NCI-H187 treated with DMSO at 0.1 percent for 48 hours (cell line): ENCODE results near the gene RASSF6.
A peak's percentile ranks its signal among the peaks of the same experiment; 100 is the strongest.
"Not testable (repeated sequence)": the region's sequence is repeated elsewhere in the genome, so short reads cannot be mapped to it uniquely, and the experiment has no call there.

Source experiments
- DNase-seq: peaks from one replicate; lab custom pipeline; 2025; lab: John Stamatoyannopoulos, UW

The RASSF6 gene, protein sequence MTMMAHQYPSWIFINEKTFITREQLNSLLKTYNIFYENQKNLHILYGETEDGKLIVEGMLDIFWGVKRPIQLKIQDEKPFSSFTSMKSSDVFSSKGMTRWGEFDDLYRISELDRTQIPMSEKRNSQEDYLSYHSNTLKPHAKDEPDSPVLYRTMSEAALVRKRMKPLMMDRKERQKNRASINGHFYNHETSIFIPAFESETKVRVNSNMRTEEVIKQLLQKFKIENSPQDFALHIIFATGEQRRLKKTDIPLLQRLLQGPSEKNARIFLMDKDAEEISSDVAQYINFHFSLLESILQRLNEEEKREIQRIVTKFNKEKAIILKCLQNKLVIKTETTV

DNA sequence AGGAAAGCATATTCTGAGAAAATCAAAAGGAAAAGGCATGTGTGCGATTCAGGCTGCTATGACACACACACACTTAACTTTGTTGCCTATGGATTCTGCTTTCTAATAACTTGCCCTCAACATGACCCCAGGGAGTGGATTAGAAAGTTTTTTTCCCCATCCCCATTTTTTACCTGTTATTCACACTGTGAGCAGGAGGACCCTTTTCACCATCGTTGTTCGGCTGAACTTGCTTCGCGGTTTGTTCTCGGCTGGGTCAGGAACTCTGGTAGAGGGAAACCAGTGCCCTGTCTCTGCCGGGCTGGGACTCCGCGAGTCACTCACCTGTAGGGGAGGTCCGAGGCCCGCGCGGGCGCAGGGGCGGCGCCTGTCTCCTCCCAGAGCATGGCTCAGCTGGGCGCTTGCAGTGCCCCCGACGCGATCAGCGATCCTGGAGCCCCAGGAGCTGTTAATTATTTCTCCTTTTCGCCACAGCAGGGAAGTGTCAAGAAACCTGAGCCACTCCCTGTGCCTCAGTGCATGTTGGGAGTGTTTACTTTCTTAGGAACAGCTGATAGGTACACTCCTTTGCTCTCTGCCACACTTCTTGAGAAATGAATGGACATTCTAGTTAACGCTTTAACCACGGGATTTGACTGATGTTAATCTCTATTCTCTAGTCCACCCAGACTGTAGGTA lies at the start of gene RASSF6:
RASSF6 (minus strand) TSS at position 322 of the 678 bp plus-strand sequence. CDS start 8,641 bp downstream, outside the sequence.
- peak; percentile 82 for DNase-seq

DNA sequence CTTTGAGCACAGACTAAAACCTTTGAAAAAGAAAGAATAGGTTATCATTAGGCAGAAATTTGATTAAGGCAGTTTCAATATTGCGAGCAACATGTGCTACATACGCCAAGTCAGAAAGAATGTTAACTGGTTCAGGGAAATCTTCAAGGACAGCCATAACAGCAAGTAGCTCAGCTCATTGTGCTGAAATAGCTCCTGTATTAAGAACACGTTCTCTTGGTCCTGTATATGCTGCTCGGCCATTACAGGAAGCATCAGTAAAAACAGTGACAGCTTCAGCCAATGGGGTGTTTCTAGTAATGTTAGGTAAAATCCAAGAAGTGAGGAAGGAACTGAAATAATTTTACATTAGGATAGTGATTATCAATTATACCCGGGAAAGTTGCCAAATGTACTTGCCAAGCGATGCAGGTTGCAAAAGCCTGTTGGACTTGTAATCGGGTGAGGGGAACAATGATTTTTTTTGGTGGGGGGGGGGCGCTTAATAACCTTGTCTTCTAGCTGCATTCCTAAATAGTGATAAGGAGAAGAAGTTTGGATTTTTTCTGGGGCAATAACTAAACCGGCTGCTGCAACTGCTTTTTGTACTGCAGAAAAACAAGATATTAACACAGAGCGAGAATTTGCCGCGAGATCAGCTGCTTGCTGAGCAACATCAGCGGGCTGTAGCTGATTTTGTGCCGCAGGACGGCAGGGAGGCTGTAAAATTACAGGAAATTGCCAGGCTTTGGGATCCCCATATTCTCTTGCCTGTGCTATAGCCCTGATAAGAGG lies 49.4 kb upstream of the RASSF6 start:
- DNase-seq, result no peak

DNA sequence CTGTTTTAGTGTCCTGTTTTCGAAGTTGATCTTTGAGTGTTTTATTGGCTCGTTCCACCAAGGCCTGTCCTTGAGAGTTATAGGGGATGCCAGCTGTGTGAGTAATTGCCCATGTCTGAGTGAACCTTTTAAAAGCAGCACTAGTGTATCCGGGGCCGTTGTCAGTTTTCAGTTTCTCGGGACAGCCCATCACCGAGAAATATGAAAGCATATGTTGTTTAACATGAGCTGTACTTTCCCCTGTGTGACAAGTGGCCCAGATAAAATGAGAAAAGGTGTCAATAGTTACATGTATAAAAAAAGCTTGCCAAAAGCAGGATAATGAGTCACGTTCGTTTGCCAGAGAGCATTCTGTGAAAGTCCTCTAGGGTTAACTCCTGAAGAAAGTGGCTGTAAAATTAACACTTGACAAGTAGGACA lies 48.6 kb upstream of the RASSF6 start:
- DNase-seq, result peak; percentile 84

DNA sequence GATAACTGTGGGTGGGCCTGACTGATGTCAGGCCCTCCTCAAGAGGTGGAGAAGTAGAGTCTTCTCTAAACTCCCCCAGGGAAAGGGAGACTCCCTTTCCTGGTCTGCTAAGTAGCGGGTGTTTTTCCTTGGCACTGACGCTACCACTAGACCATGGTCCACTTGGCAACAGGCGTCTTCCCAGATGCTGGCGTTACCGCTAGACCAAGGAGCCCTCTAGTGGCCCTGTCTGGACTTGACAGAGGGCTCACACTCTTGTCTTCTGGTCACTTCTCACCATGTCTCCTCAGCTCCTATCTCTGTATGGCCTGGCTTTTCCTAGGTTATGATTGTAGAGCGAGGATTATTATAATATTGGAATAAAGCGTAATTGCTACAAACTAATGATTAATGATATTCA lies 45.7 kb upstream of the RASSF6 start:
- not testable (repeated sequence) for DNase-seq

DNA sequence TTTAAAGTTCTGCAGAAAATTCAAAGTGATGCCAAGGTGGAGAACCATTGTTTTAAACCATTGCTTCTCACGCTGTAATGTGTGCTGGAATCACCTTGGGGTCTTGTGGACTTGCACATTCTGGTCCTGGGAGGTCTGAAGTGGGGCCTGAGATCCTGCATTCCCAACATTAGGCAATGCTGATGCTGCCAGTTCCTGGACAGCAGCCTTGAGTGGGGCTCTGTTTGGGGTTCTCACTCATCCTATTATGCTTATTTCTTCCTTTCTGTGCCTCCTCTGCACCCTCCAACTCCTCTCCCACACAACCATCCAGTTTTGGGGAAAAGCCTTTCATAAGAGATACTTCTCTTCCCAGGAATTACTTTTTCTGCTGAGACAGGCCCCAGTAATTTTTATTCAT lies 44.2 kb upstream of the RASSF6 start:
- no peak for DNase-seq

DNA sequence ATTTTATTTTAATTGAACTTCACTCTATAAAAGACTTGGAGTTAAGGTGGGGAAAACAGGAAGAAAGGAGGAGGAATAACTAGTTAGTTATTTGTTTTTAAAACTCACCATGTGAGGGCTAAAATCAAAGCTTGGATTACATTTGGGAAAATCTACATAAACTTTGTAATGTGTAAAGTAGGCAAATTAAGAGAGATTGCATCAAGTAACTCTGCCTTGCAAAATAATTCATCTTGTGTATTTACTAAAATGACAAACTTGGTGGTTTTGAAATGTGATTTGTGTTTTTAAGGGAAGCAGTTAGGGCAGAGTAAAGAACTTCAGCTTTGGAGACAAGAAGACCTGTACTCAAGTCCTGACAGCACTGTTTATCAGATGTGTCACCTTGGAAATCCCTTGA lies 43.3 kb upstream of the RASSF6 start:
- DNase-seq, result no peak

DNA sequence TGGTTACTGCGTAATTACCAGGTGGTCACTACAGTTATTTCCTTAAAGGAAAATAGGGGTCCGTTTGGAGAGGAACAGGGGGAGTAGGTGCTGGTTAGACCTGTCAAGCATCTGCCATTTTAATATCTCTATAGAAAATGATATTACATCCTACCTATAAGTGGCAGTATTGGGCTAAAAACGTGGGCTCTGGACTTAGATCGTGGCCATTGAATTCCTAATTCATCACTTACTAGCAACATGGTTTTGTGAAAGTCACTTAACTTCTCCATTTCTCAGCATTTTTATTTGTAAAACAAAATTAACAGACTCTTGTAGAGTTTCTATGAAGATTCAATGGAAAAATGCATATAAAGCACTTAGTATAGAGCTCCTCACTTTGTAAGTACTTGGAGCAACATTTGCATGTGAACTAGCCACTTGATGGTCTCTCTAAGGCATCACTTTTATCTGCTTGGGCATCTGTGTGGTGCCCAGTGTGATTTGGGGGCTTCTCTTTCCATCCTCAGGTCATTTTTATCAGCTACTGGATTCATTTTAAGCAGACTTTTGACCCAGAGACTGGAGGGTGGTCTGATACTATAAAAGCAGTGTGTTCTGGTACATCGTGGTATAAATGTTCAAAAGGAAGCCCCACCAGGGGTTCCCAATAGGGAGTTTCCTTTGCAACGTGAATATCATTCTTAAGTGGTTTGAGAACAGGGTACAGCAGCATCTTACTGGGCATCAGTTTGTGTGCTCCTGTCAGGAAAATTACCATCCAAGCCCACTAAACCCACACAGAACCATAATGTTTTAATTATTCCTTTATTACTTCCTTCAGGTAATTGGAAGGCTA lies 42.7 kb upstream of the RASSF6 start:
- DNase-seq, result peak; percentile 71

DNA sequence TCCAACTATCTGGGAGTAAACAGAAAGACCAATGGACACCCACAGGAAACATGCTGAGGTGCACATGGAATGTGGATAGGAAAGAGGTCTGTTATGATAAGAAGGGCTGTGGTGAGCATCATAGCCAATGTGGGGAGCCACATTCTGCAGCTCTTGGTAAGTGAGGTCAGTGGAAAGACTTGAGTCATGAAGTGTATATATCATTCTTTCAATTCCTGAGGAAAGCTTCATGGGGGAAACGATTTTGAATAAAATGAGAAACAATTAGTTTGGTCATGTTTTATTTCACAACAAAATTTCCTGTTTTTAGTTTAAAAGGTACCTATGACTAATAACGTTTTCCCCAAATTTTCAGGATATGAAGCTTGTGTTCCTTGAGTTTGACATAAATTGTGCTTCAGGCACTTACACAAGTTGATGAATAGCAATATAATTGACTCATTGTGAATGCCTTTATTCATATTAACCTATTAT lies 41.4 kb upstream of the RASSF6 start:
- DNase-seq, result no peak

DNA sequence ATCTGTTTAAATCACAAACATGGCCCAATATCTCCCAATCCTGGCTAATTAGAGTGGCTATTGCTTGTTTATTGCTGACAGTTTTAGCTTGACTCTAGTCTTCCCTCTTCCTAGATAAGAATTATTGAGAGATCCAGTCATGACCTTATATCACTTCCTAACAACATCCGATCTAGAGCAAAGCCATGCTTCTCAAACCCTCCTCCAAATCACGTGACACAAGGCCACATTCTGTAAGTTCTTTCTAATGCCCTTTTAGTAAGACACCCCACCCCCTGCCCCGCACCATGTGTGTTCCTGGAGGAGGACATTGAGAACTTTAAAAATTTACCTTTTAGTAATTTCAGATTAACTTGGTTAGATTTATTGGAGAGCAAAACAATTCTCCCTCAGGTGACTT lies 40.6 kb upstream of the RASSF6 start:
- DNase-seq, result no peak

DNA sequence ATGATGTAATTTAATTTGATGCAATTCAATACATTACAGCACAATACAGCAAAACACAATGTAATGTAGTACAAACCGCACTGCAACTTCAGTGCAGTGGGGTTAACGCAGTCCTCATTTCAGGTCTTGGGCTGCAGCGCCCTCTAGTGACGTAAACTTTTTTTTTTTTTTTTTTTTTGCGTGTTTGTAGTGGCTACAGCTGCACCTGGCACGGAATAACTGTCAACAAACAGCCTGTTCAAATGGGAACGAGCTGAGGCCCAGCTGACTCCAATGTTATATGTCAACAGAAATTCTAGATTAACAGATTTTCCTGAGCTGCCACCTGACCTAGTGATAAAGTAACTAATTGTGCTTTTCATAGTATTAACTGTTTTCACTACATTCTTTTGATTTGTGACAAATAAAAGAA lies 33.5 kb upstream of the RASSF6 start:
- no peak for DNase-seq

DNA sequence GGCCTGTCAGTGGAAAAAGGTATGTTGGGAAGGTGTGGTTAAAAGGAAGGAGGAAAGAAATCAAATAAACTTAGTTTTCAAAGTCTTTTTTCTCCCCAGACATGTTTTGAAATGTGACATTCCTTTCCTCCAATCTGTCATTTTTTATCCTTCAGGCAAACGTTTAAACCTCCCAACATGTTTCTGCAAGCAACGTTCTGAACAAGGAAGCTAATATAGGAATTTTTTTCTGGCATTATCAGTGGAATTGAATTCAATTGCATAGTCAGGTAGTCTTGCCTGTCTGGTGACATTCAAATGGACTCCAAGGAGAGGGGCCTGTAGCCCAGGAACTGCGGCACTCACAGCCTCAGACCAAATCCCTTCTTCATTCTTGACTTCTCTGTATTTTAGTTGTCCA lies 30.0 kb upstream of the RASSF6 start:
- DNase-seq, result no peak

DNA sequence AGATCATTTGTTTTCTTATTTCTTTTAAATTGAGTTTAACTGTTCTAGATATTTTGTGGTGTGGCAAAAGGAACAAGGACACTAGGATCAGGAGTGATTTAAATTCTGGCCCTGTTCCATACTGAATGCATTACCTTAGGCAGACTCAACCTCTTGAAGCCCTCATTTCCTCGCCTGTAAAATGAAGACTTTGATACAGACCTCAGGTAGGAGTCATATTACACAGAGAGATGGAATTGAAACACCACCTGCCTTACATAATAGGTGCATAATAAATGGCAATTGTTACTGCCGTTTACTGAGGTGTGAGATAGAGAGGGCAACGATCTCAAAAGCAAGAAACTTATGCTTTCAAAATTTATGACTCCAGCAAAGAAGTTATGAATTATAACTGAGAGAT lies 28.2 kb upstream of the RASSF6 start:
- DNase-seq, result peak; percentile 80

DNA sequence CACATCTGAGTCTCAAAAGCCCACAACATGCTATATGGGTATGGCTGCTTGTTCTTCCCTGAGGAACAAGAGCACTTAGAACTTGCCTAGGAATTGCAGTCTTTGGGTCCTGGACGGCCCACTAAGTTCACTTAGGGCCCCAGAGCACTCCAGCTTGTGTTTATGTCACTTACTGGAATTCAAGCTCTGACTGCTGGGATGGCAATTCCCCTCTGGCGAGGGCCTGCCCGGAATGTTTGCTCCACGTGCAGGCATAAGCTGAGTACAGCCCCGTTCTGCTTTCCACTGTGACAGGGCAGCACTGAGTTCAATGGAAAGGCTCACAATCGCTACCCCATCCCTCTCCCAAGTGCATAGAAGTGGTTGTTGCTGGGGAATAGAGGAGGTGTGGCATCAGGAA lies 25.9 kb upstream of the RASSF6 start:
- no peak for DNase-seq

DNA sequence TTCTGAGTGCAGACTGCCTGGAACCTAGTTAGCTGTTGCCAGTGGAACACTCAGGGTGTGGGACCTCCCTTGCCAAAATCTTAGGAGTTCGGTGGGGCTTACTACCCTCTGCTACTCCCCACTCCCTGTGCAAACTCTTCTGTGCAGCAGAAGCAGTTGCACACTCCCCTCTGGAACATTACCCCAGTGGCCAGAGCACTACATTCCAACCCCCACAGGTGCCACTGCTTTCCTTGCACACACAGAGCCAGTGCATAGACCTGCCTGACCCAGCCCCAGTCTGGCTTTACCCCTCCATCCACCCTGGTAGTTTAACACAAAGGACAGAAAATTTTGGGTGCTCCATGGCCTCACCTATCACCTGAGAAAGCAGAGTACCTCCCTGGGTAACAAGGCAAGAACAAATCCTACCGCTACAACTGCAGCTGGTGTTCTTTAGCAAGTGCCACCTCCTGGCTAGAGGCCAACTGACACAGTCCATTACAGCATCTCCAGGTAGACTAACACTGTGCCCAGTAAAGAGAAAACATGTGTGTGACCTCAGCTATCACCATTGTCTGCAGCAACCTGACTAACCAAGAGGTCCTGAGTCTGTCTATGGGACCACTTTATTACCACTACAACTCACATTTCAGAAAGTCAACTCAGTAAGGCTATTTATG lies 11.5 kb upstream of the RASSF6 start:
- no peak for DNase-seq

DNA sequence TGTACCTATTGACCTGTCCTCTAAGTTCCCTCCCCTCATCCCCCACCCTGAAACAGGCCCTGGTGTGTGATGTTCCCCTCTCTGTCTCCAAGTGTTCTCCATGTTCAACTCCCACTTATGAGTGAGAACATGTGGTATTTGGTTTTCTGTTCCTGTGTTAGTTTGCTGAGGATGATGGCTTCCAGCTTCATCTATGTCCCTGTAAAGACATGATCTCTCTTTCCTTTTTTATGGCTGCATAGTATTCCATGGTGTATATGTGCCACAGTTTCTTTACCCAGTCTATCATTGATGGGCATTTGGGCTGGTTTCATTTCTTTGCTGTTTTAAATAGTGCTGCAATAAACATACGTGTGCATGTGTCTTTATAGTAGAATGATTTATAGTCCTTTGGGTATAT lies 8.6 kb upstream of the RASSF6 start:
- DNase-seq, result not testable (repeated sequence)

DNA sequence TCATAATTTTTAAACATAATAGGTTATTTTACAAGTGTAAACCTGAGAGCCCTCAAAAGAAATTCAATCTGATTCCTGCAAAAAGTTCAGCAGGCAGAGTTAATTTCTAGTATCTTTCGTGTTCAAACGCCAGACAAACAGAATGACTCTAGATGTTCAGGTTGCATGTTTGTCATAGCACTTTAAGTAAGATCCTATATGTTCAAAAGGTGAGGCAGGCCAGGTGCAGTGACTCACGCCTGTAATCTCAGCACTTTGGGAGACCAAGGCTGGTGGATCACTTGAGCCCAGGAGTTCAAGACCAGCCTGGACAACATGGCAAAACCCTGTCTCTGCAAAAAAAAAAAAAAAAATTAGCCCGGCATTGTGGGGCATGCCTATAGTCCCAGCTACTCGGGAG lies 1.1 kb upstream of the RASSF6 start:
- no peak for DNase-seq

DNA sequence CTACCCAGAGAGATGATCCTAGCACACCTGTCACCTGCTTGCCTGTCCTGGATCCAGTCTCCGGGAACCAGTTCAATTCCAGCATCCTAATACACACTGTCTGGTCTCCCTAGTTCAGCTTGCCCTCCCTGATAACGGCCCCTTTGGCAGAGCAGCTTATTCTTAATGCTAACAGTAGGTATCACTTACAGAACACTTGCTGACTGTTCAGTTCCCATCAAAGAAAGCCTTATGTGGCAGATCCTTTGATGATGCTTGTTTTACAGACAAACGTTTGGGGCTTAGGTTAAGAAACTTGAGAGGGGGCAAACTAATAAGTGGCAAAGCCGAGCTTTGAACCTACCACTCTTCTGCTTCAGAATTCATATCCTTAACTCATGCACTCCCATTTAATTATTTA lies 890 bp downstream of the RASSF6 start:
- DNase-seq, result no peak

DNA sequence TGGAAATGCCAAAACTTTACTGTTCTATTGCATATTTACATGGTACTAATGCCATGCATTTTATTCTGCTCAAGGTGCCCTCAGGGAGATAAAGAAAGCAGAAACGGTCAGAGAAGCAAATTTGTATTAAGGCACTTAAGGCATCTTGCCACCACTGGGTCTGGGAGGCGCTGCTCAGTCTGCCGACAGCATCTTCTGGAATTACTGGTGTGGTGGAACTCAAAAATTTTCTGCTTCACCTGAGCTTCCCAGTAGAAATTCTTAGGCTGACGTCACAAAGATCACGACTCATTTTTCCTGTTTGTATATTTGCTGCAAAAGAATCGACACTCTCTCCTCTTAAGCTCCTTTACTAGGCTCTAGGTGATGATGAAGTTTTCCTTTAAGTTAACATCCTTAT lies 3.0 kb downstream of the RASSF6 start:
- no peak for DNase-seq

DNA sequence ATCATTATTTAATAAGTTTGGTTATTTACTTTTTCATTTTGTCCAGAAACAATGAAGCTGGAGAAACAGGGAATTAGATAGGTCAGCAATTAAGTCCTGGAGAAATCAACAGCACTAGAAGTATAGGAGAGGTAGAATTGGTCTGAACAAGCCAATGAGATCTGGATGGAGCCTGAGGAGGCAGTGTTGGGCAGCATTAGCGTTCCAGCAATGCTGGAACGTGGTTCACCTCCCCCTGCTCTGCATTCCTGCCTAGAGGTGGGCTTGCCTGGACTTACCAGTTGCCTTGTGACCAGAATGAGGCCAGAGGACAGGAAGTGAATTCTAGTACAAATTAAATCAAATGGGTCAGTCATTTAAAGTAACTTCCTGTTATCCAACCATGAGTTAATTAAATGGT lies 4.6 kb downstream of the RASSF6 start:
- DNase-seq, result no peak

DNA sequence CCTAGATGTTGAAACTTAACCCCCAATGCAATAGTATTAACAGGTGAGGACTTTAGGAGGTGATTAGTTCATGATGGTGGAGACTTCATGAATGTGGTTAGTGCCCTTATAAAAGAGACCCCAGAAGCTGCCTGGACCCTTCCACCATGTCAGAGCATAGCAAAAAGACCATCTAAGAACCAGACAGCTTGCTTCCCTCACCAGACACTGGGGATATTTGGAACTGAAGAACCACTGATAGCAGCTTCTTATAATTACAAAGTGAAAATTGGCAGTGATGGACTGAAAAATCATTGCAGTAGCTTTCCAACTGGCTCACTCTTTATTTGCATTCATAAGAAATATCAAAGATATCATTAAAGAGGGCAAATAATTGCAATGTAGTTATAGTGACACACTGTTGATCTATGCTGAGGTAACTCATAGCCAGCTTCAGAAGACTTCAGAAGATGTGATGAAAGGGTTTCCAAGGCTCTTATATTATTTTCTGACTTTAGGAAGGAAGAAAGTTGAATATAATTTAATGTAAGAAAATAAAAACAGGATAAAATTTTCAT lies 5.8 kb downstream of the RASSF6 start:
- no peak for DNase-seq

DNA sequence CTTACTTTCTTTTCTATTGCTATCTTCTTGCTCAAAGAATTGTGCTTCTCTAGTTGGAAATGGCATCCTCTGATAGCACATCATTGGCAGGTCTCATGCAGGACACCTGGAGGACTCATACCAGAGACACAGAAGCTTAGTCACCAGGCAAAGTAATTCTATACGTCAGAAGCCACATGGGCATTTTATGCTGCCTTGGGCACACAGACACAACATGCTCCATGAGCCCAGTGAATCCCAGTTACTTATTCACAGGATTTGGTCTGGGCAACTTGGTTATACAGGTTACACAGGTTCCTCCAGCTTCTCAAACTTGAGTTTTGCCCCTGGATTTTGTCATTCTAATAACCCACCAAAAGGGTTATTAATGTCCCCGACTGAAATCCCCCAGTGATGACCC lies 7.1 kb downstream of the RASSF6 start:
- DNase-seq, result no peak
